Caco-2 (cell line): ENCODE measurements around the gene AMPD3. TPM values are rescaled to one million over a fixed set of nuclear protein-coding genes. Genes with fewer than 3 reads are reported as not detected.

Experiments used
- BruUV-seq: library from RNA; stranded (reverse); fragments of 400-500 nt; replicated peaks from 2 replicates; lab custom pipeline; 2021; lab: Mats Ljungman, UMichigan
- CTCF ChIA-PET: fragments of 300-600 bp; sonication (Branson Sonifier 250); formaldehyde crosslinking; loops from one replicate; lab custom pipeline; 2022; ENCODE audit warnings: antibody characterized with exemption; lab: Charles Lee
- POLR2A ChIA-PET: fragments of 300-600 bp; sonication (Branson Sonifier 250); formaldehyde crosslinking; loops from one replicate; lab custom pipeline; 2022; ENCODE audit warnings: antibody characterized with exemption; lab: Charles Lee
- DNase-seq, 2 experiments: peaks; one replicate each; pipeline versions ENCODE4 v3.0.0 to v3.0.0-alpha.2; 2020 to 2022
- H3K27me3 ChIP-seq: replicated peaks from 2 replicates; pipeline ENCODE4 v1.6.0; 2011; ENCODE audit warnings: low read length; ENCODE audit not compliant: control insufficient read depth, insufficient read depth
- H3K36me3 ChIP-seq: 2 replicates; pipeline ENCODE4 v1.5.1; 2011; ENCODE audit warnings: low read length; ENCODE audit not compliant: control insufficient read depth, insufficient read depth
- H3K4me1 ChIP-seq: fragments of 250-450 bp; sonication (Bioruptor Pico); 2 replicates; pipeline ENCODE4 v1.5.1; 2020; ENCODE audit warnings: mild to moderate bottlenecking
- H3K4me3 ChIP-seq: 2 replicates; pipeline ENCODE4 v1.5.1; 2011; ENCODE audit warnings: low read depth, mild to moderate bottlenecking, control low read depth, low read length
- H3K9me3 ChIP-seq: fragments of 250-450 bp; sonication (Bioruptor Pico); 2 replicates; pipeline ENCODE4 v1.5.1; 2020; ENCODE audit warnings: mild to moderate bottlenecking, moderate library complexity
- H3K27ac Mint-ChIP-seq: one replicate; pipeline ENCODE4 v1.8.0; 2022; ENCODE audit warnings: mixed read lengths; ENCODE audit not compliant: unreplicated experiment
- H3K27me3 Mint-ChIP-seq: one replicate; pipeline ENCODE4 v1.8.0; 2022; ENCODE audit warnings: mixed read lengths; ENCODE audit not compliant: insufficient read depth, unreplicated experiment
- H3K36me3 Mint-ChIP-seq: one replicate; pipeline ENCODE4 v1.8.0; 2022; ENCODE audit warnings: mild to moderate bottlenecking, mixed read lengths; ENCODE audit not compliant: insufficient read depth, unreplicated experiment
- H3K4me1 Mint-ChIP-seq: one replicate; pipeline ENCODE4 v1.8.0; 2022; ENCODE audit warnings: low read depth, mixed read lengths; ENCODE audit not compliant: unreplicated experiment
- H3K4me3 Mint-ChIP-seq: one replicate; pipeline ENCODE4 v1.8.0; 2022; ENCODE audit warnings: mild to moderate bottlenecking, moderate library complexity, mixed read lengths; ENCODE audit not compliant: unreplicated experiment
- H3K9me3 Mint-ChIP-seq: one replicate; pipeline ENCODE4 v1.8.0; 2022; ENCODE audit warnings: mixed read lengths; ENCODE audit not compliant: unreplicated experiment
- CTCF ChIP-seq, 2 experiments: fragments of 200-600 bp in 1 of 2; IDR thresholded peaks; 1 replicate in 1 of 2; 2 replicates in 1 of 2; pipeline versions ENCODE4 v1.5.1 to v1.8.0; 2011 to 2022; ENCODE audit warnings: antibody characterized with exemption in 1 of 2, control low read depth in 1 of 2, inconsistent platforms in 1 of 2, low read depth in 1 of 2, low read length in 1 of 2, mild to moderate bottlenecking in 1 of 2, moderate library complexity in 1 of 2; ENCODE audit not compliant: insufficient read depth in 1 of 2, severe bottlenecking in 1 of 2, unreplicated experiment in 1 of 2
- intact Hi-C: fragments of 100-400 bp; cut with micrococcal nuclease; formaldehyde crosslinking; loops from one replicate; pipeline ENCODE4 v1.10.0; 2022; ENCODE audit not compliant: unreplicated experiment
- total RNA-seq: library from RNA; stranded (reverse); gene quantifications from 2 replicates; pipeline ENCODE4 v1.2.3, GENCODE V29; 2022

AMPD3 gene
- total RNA-seq, 1 experiment from 2014 or later, result 13.4 TPM

GRCh38 chr11:10452211-10452767 lies 2.8 kb upstream of the AMPD3 start:
- ChIA-PET POLR2A (no interaction called here), CTCF (no interaction called here)

GRCh38 chr11:10453261-10453660 lies 1.8 kb upstream of the AMPD3 start:
- BruUV-seq, result no TSS peak
- Mint-ChIP-seq H3K36me3 (peaks cover 12% of the 10 kb centered on the region), H3K27me3 (no peaks in the 10 kb centered on the region), H3K9me3 (no peaks in the 10 kb centered on the region), H3K4me1 (peaks cover 15% of the 10 kb centered on the region), H3K27ac (no peak overlapping the region), H3K4me3 (no peak overlapping the region)
- no peak overlapping the region for H3K4me3 ChIP-seq
- no peaks in the 10 kb centered on the region for H3K27me3 ChIP-seq
- intact Hi-C loops, result loop anchor here (5.0 kb wide), 1 partner anchor 46 kb away; no protein-coding TSS in a partner anchor
- DNase-seq, result no peak
- POLR2A ChIA-PET, result no interaction called here
- no peaks in the 10 kb centered on the region for H3K36me3 ChIP-seq
- no peaks in the 10 kb centered on the region for H3K9me3 ChIP-seq
- H3K4me1 ChIP-seq, result peaks cover 23% of the 10 kb centered on the region
- TF ChIP-seq CTCF (IDR thresholded peaks at IDR 0.05; ENCODE audit: insufficient read depth in 1 of 2, low read depth in 1 of 2, low read length in 1 of 2, severe bottlenecking in 1 of 2, unreplicated experiment in 1 of 2), result no peak
- CTCF ChIA-PET, result interaction anchor here (0.7 kb wide), 1 partner anchor 8 kb away, joined by 3 read pairs; no protein-coding TSS in a partner anchor

More at GRCh38 chr11:10452211-10452767, 2.8 kb upstream of the AMPD3 start:
- no peak overlapping the region for H3K4me3 ChIP-seq
- intact Hi-C loops, result loop anchor here (5.0 kb wide), 1 partner anchor 45 kb away; no protein-coding TSS in a partner anchor
- Mint-ChIP-seq H3K27me3 (no peaks in the 10 kb centered on the region), H3K27ac (no peak overlapping the region), H3K36me3 (peaks cover 12% of the 10 kb centered on the region), H3K4me1 (peaks cover 15% of the 10 kb centered on the region), H3K4me3 (no peak overlapping the region), H3K9me3 (no peaks in the 10 kb centered on the region)
- no peak for TF ChIP-seq CTCF (IDR thresholded peaks at IDR 0.05; ENCODE audit: insufficient read depth in 1 of 2, low read depth in 1 of 2, low read length in 1 of 2, severe bottlenecking in 1 of 2, unreplicated experiment in 1 of 2)
- no peaks in the 10 kb centered on the region for H3K36me3 ChIP-seq
- BruUV-seq, result no TSS peak
- no peak for DNase-seq
- no peaks in the 10 kb centered on the region for H3K9me3 ChIP-seq
- H3K4me1 ChIP-seq, result peaks cover 23% of the 10 kb centered on the region
- H3K27me3 ChIP-seq, result no peaks in the 10 kb centered on the region

GRCh38 chr11:10455637-10456487 lies 798 bp downstream of the AMPD3 start:
- Histone ChIP-seq H3K27me3 (no peaks in the 10 kb centered on the region), H3K36me3 (no peaks in the 10 kb centered on the region), H3K4me3 (peak overlapping the region; percentile 21), H3K4me1 (peaks cover 23% of the 10 kb centered on the region), H3K9me3 (no peaks in the 10 kb centered on the region)
- TF ChIP-seq CTCF (IDR thresholded peaks at IDR 0.05; ENCODE audit: insufficient read depth in 1 of 2, low read depth in 1 of 2, low read length in 1 of 2, severe bottlenecking in 1 of 2, unreplicated experiment in 1 of 2), result no peak
- Mint-ChIP-seq H3K36me3 (peaks cover 5% of the 10 kb centered on the region), H3K27ac (peak overlapping the region; percentile 53), H3K4me1 (peaks cover 6% of the 10 kb centered on the region), H3K27me3 (no peaks in the 10 kb centered on the region), H3K4me3 (peak overlapping the region; percentile 66), H3K9me3 (no peaks in the 10 kb centered on the region)
- ChIA-PET CTCF (interaction anchor here (1.2 to 1.3 kb wide), 3 partner anchors 50 to 295 kb away, joined by 3 to 4 read pairs (median 3); partner anchors contain the start of genes CTR9 and RNF141), POLR2A (interaction anchor here (0.5 kb wide), 1 partner anchor 353 kb away, joined by 3 read pairs; the partner anchor contains the start of gene EIF4G2)
- intact Hi-C loops, result loop anchor here (5.0 kb wide), 1 partner anchor 129 kb away; no protein-coding TSS in a partner anchor
- no TSS peak for BruUV-seq
- DNase-seq, result peak; percentile 48 to 61
